ENCODE measurements around the gene TNC. TPM values are rescaled to one million over a fixed set of nuclear protein-coding genes. Genes with fewer than 3 reads are reported as not detected.
A peak's percentile ranks its signal among the peaks of the same experiment; 100 is the strongest.

Gene TNC
- total RNA-seq, 1 experiment from 2014 or later = 106 TPM

- in situ Hi-C loops (cut with HindIII; ENCODE audit: low pct_unique_long_range_greater_than_20kb, low sequenced_read_pairs) = no loop called here
- DNase-seq (ENCODE audit: low read depth, low spot score) = peak; percentile 50
Measured at GRCh38 chr9:115114546-115114945, 3.4 kb downstream of the TNC start.

- in situ Hi-C loops (cut with HindIII; ENCODE audit: low pct_unique_long_range_greater_than_20kb, low sequenced_read_pairs) = no loop called here
- DNase-seq (ENCODE audit: low read depth, low spot score) = no peak
Measured at GRCh38 chr9:115114084-115114483, 3.9 kb downstream of the TNC start.

DNA sequence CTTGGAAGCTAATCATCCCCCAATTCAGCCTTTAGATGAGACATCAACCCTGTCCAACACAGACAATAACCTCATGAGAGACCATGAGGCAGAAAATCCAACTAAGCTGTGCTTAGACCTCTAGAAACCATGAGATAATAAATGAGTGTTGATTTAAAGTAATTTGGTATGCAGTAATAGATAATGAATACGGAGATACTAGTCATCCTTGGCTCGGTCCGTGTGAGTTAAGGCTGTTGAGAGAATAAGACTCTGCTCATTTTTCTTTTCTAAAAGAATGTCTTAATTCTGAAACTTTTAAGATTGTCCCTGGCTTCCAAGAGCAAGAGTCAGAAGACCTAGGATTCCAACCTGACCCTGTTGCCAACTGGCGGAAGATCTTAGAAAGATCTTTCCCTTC is 6.1 kb downstream of the TNC start:
- DNase-seq (ENCODE audit: low read depth, low spot score) = no peak
- in situ Hi-C loops (cut with HindIII; ENCODE audit: low pct_unique_long_range_greater_than_20kb, low sequenced_read_pairs) = no loop called here

- peak; percentile 92 for DNase-seq (ENCODE audit: low read depth, low spot score)
- in situ Hi-C loops (cut with HindIII; ENCODE audit: low pct_unique_long_range_greater_than_20kb, low sequenced_read_pairs) = no loop called here
Measured at GRCh38 chr9:115109486-115109885, 8.5 kb downstream of the TNC start.

DNA sequence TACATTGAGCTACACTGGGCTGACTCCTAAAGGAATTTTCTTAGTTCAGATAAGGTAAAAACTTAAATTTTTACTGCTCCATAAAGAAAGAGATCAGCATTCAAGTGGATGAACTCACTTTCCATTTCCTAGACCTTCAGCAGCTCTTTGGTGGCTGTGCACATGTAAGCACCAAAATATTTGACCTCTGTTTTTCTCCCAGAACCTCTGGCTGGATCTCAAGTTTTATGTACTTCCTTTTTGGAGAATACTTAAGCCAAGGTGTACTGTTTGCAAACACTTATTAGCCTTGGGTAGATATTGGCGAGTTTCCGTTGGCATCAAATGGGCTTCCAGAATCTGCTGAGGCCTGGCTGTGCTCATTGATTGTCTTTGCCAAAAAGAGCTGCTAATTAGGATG is 10.3 kb downstream of the TNC start:
- DNase-seq (ENCODE audit: low read depth, low spot score) = no peak
- in situ Hi-C loops (cut with HindIII; ENCODE audit: low pct_unique_long_range_greater_than_20kb, low sequenced_read_pairs) = no loop called here

DNA sequence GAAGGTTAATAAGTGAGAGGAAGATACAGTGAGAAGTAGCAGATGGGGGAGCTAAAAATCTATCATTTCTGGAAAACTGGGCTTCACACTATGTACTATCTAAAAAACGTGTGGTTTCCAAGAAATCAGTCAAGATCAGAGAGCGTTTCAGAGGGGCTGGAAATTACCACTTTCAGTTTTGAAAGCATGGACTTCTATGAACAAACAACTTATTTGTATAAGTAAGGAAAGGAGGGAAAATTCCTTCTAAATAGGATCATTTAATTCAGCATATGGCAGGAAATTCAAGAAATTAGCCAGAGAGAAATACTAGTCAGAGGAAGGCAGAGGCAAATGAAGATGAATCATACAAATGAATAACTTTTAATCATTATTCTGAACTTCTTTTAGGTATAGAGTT is 11.3 kb downstream of the TNC start:
- in situ Hi-C loops (cut with HindIII; ENCODE audit: low pct_unique_long_range_greater_than_20kb, low sequenced_read_pairs) = no loop called here
- peak; percentile 46 for DNase-seq (ENCODE audit: low read depth, low spot score)

DNA sequence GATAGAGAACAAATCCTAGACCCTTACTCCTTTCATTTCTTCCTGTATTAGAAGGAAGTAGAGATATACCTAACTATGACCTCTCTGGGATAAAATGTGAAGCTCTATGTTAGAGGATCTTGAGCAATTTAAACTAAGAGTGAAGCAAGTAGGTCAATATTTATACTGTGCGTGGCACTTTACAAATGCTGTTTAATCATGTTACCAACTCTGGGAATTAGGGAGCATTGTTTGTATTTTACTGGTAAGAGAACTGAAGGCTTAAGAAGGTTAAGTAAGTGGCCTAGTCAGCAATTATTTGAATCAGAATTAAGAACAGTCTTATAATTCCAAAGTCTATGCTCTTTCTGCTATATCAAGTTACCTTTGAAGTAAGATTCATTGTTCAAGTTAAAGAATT is 12.0 kb downstream of the TNC start:
- DNase-seq (ENCODE audit: low read depth, low spot score) = no peak
- in situ Hi-C loops (cut with HindIII; ENCODE audit: low pct_unique_long_range_greater_than_20kb, low sequenced_read_pairs) = no loop called here

DNA sequence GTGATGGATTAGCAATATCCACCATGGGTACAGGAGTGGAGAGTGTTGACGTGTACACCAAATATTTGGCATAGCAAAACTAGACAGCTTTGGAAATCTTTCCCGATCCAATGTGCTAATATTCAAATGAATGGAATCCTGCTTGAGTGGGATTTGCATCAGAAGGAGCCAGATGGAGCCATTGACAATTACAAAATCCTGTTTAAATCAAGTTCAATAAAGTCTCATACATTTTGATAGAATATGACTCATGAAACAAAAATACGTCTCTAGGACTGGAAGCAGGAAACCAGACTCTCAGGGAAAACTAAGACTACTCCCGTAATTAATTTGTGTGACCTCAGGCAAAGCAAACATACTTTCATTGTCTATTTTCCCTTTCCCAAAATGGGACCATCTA is 13.0 kb downstream of the TNC start:
- in situ Hi-C loops (cut with HindIII; ENCODE audit: low pct_unique_long_range_greater_than_20kb, low sequenced_read_pairs) = no loop called here
- DNase-seq (ENCODE audit: low read depth, low spot score) = no peak

DNA sequence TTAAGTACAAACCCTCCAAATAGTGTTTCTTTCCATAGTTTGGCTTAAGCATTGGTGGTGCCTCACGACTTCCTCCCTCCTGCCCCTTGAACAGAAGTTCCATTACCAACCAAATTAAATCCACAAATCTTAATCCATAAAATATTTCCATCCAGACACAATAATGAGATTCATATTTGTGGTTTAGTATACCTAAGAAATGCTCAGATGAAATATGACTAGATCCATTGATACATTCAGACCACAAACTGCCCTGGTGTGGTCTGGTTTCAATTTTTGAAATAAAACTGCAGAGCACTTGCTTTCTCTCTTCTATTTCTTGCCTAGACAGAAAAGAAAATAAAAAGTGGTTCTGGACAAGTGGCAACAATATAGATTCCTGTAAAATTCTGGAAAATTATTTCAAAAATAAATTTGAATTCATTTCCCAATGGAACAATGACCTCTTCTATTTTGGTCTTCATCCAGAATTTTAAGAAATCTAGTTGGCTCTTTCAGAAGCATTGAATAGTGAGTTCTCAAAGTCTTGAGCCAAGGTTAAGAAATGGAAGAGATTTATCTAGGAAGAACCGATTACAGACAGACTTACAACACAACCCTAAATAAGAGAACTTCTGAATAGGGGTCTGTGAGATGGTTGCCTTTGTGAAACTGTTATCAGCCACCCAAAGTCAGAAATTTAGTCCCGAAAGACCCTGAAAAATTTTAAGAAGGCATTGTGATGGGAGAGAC is 14.0 kb downstream of the TNC start:
- in situ Hi-C loops (cut with HindIII; ENCODE audit: low pct_unique_long_range_greater_than_20kb, low sequenced_read_pairs) = no loop called here
- peak; percentile 56 for DNase-seq (ENCODE audit: low read depth, low spot score)

- in situ Hi-C loops (cut with HindIII; ENCODE audit: low pct_unique_long_range_greater_than_20kb, low sequenced_read_pairs) = no loop called here
Measured at GRCh38 chr9:115099901-115100300, 18.1 kb downstream of the TNC start.

DNA sequence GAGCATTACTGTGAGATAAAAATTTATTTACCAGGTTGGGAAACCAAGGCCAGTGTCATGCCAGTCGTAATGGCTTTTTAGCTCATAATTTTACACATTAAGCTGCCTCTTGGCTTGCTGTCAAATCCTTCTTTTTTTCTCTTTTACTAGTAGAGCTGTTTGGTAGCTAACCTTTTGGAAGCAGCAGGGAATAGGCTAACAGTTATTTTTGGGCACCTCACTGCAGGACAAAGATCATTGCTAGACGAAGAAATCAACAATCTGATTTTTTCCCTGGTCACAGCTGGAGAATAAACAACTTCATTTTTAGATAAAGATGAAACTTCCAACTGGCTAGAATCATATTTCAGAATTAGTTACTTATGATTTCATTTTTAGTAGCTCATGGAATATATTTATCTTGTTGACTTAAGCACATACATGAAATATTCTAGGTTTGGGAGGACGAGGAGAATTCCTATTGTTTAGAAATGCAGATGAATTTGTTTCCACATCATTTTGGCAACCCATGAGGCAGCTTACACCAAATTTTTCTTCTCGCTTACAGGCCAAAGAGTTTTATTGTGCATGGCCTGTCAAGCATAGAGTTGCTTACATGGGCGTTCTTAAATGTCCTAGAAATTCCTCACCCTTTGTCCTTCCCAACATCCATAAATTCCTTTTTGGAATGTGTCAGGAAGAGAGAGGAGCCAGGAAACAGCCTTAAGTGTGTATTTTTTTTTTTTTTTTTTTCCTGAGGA is 19.6 kb downstream of the TNC start:
- in situ Hi-C loops (cut with HindIII; ENCODE audit: low pct_unique_long_range_greater_than_20kb, low sequenced_read_pairs) = no loop called here
- no peak for DNase-seq (ENCODE audit: low read depth, low spot score)

More at GRCh38 chr9:115099901-115100300, 18.1 kb downstream of the TNC start:
- DNase-seq (ENCODE audit: low read depth, low spot score) = no peak

DNA sequence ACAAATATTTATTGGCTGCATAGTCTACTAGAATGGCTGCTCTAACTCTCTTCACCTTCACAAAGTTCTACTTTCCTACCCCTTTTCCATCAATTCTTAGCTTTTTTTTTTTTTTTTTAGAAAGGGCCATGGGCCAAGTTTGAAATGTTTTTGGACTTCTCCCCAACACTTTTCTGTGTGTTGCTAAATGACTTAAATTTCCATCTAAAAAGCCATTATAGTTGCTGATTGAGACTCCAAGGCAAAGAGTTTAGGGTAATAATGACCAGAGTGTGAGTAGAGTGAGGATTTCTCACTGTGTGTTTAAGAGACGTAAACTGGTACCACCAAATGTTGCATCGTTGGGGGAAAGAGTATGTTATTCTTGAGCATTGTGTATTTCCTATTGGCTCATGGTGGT is 24.4 kb downstream of the TNC start:
- no peak for DNase-seq (ENCODE audit: low read depth, low spot score)
- in situ Hi-C loops (cut with HindIII; ENCODE audit: low pct_unique_long_range_greater_than_20kb, low sequenced_read_pairs) = no loop called here

DNA sequence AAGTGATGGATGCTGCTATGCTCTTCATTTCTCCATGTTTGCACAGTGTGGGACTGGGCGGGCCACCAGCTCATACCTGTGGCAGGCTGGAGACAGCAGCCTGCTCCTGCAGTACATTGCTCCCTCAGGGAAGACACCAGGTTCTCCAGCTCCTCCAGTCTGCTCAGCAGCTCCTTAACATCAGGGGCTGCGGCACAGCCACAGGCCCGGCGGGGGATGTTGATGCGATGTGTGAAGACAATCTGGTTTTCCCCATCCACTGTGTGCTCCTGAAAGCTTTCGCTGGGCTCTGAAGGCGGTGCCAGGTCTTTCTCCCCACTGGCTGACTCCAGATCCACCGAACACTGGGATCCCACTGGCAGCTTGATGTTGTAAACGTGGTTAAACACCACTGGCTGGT is 27.5 kb downstream of the TNC start:
- in situ Hi-C loops (cut with HindIII; ENCODE audit: low pct_unique_long_range_greater_than_20kb, low sequenced_read_pairs) = no loop called here
- no peak for DNase-seq (ENCODE audit: low read depth, low spot score)

GRCh38 chr9:115088860-115089259 is 29.1 kb downstream of the TNC start:
- in situ Hi-C loops (cut with HindIII; ENCODE audit: low pct_unique_long_range_greater_than_20kb, low sequenced_read_pairs) = no loop called here
- no peak for DNase-seq (ENCODE audit: low read depth, low spot score)

GRCh38 chr9:115086886-115087285 is 31.1 kb downstream of the TNC start:
- no peak for DNase-seq (ENCODE audit: low read depth, low spot score)
- in situ Hi-C loops (cut with HindIII; ENCODE audit: low pct_unique_long_range_greater_than_20kb, low sequenced_read_pairs) = no loop called here

DNA sequence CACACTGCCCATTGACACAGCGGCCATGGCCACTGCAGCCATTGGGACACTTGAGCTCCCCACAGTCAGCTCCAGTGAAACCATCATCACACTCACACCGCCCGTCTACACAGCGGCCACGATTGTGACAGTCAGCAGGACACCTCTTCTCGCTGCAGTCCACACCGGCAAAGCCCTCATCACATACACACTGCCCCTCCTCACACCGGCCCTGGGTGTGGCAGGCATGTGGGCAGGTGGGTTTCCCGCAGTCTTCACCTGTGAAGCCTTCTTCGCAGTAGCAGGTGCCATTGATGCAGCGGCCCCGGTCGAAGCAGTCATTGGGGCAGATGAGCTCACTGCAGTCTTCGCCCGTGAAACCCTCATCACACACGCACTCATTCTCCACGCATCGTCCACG is 31.5 kb downstream of the TNC start:
- DNase-seq (ENCODE audit: low read depth, low spot score) = no peak
- in situ Hi-C loops (cut with HindIII; ENCODE audit: low pct_unique_long_range_greater_than_20kb, low sequenced_read_pairs) = no loop called here

DNA sequence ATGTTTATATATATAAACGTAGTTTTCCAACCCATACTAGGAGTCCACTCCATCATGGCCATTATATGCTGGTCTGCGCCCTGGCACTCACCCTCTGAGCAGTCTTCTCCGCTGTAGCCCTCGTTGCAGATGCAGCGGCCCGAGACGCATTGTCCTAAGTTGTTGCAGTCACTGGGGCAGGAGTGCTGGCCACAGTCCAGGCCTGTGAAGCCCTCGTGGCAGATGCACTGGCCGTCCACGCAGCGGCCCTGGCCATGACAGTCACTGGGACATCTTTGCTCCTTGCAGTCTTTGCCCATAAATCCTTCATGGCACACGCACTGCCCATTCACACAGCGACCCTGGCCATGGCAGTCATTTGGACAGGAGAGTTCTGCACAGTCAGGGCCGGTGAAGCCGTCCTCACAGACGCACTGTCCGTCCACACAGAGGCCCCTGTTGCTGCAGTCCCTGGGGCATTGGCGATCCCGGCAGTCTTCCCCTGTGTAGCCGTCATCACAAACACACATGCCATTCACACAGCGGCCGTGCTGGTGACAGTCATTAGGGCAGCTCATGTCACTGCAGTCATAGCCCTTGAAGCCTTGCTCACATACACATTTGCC is 32.1 kb downstream of the TNC start:
- no peak for DNase-seq (ENCODE audit: low read depth, low spot score)
- in situ Hi-C loops (cut with HindIII; ENCODE audit: low pct_unique_long_range_greater_than_20kb, low sequenced_read_pairs) = no loop called here

DNA sequence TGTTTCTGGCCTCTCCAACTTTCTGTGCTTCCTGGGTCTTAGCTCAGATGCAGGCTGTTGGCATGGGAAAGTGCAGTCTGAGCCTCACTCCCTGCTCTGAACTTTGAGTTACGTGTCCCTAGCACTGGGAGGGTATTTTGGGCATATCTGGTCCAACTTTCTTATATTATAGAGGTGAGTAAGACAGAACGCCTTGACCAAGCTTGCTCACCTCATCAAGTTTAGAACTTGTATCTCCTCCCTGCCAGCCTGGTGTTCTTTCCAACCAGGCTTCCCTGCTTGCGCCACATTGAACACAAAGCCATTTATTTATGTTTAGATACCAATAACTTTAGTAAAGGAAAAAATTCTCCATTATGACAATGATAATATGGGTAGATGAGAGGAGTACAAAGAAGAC is 33.2 kb downstream of the TNC start:
- in situ Hi-C loops (cut with HindIII; ENCODE audit: low pct_unique_long_range_greater_than_20kb, low sequenced_read_pairs) = no loop called here
- DNase-seq (ENCODE audit: low read depth, low spot score) = no peak

GRCh38 chr9:115084157-115084556 is 33.8 kb downstream of the TNC start:
- DNase-seq (ENCODE audit: low read depth, low spot score) = no peak
- in situ Hi-C loops (cut with HindIII; ENCODE audit: low pct_unique_long_range_greater_than_20kb, low sequenced_read_pairs) = no loop called here

Data from SK-MEL-5 (cell line).